ENCODE data around the gene CORO6. TPM values are rescaled to one million over a fixed set of nuclear protein-coding genes. Genes with fewer than 3 reads are reported as not detected.

Gene CORO6
- polyA plus RNA-seq, 1 donor (not counting 4 experiments of a cell fraction or from before 2014, with no cell fraction given) = 20.5 TPM

- Histone ChIP-seq H3K9me1 (ENCODE audit: control insufficient read depth, extremely low read depth, insufficient read depth, low read length) (peaks cover 22% of the 10 kb centered on the region), H3K4me2 (ENCODE audit: control insufficient read depth, extremely low read depth, insufficient read depth, low read depth, low read length) (peak overlapping the region; percentile 55), H2AFZ (ENCODE audit: control insufficient read depth, low read length) (no peak overlapping the region), H4K20me1 (ENCODE audit: control insufficient read depth, extremely low read depth, insufficient read depth, low read length) (peaks cover 25% of the 10 kb centered on the region), H3K4me3 (ENCODE audit: control insufficient read depth in 2 of 3, extremely low read depth in 1 of 3, insufficient read depth in 2 of 3, low read depth in 1 of 3, low read length in 3 of 3) (peak overlapping the region in 1 of 3 experiments; percentile 25), H3K27ac (ENCODE audit: control insufficient read depth, insufficient read depth, low read length) (peak overlapping the region; percentile 71), H3K27me3 (ENCODE audit: control insufficient read depth, extremely low read depth, insufficient read depth, low read length) (no peaks in the 10 kb centered on the region), H3K9me3 (ENCODE audit: control insufficient read depth, low read depth, low read length) (no peaks in the 10 kb centered on the region), H3K9ac (ENCODE audit: control insufficient read depth, extremely low read depth, insufficient read depth, low read length) (peak overlapping the region; percentile 4), H3K36me3 (ENCODE audit: control insufficient read depth in 2 of 2, extremely low read depth in 1 of 2, insufficient read depth in 2 of 2, low read length in 2 of 2) (peaks cover 36 to 48% of the 10 kb centered on the region in 2 experiments), H3K4me1 (ENCODE audit: control insufficient read depth, extremely low read depth, insufficient read depth, low read length) (peaks cover 58% of the 10 kb centered on the region), H3K79me2 (ENCODE audit: control insufficient read depth, insufficient read depth, low read length) (peaks cover 46% of the 10 kb centered on the region)
- TF ChIP-seq EZH2 (IDR thresholded peaks at IDR 0.05; ENCODE audit: low read length) = no peak
- TF ChIP-seq, protein P1, sequence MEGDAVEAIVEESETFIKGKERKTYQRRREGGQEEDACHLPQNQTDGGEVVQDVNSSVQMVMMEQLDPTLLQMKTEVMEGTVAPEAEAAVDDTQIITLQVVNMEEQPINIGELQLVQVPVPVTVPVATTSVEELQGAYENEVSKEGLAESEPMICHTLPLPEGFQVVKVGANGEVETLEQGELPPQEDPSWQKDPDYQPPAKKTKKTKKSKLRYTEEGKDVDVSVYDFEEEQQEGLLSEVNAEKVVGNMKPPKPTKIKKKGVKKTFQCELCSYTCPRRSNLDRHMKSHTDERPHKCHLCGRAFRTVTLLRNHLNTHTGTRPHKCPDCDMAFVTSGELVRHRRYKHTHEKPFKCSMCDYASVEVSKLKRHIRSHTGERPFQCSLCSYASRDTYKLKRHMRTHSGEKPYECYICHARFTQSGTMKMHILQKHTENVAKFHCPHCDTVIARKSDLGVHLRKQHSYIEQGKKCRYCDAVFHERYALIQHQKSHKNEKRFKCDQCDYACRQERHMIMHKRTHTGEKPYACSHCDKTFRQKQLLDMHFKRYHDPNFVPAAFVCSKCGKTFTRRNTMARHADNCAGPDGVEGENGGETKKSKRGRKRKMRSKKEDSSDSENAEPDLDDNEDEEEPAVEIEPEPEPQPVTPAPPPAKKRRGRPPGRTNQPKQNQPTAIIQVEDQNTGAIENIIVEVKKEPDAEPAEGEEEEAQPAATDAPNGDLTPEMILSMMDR (optimal IDR thresholded peaks at IDR 0.05 in 1 of 3, IDR thresholded peaks at IDR 0.05 in 1 of 3, conservative IDR thresholded peaks at IDR 0.05 in 1 of 3; ENCODE audit: extremely low read depth in 1 of 3, insufficient read depth in 2 of 3, low read length in 3 of 3) = no peak
- dilution Hi-C loops (cut with MboI; ENCODE audit: extremely low pct_ligation_motif_present, low sequenced_read_pairs) = no loop called here
- DNase-seq (ENCODE audit: low read depth, low spot score) (no peak), FAIRE-seq (peak; percentile 97)
Observed at GRCh38 chr17:29581583-29582253, 41.0 kb downstream of the CORO6 start.

GRCh38 chr17:29579866-29580771 is 42.6 kb downstream of the CORO6 start:
- DNase-seq (ENCODE audit: low read depth, low spot score) = no peak
- FAIRE-seq = peak; percentile 96
- Histone ChIP-seq H3K4me1 (ENCODE audit: control insufficient read depth, extremely low read depth, insufficient read depth, low read length) (peaks cover 45% of the 10 kb centered on the region), H3K79me2 (ENCODE audit: control insufficient read depth, insufficient read depth, low read length) (peaks cover 30% of the 10 kb centered on the region), H3K4me2 (ENCODE audit: control insufficient read depth, extremely low read depth, insufficient read depth, low read depth, low read length) (no peak overlapping the region), H3K9me1 (ENCODE audit: control insufficient read depth, extremely low read depth, insufficient read depth, low read length) (peaks cover 13% of the 10 kb centered on the region), H3K27ac (ENCODE audit: control insufficient read depth, insufficient read depth, low read length) (peak overlapping the region; percentile 56), H4K20me1 (ENCODE audit: control insufficient read depth, extremely low read depth, insufficient read depth, low read length) (peaks cover 21% of the 10 kb centered on the region), H3K27me3 (ENCODE audit: control insufficient read depth, extremely low read depth, insufficient read depth, low read length) (no peaks in the 10 kb centered on the region), H2AFZ (ENCODE audit: control insufficient read depth, low read length) (no peak overlapping the region), H3K9ac (ENCODE audit: control insufficient read depth, extremely low read depth, insufficient read depth, low read length) (no peak overlapping the region), H3K36me3 (ENCODE audit: control insufficient read depth in 2 of 2, extremely low read depth in 1 of 2, insufficient read depth in 2 of 2, low read length in 2 of 2) (peaks cover 45 to 50% of the 10 kb centered on the region in 2 experiments), H3K4me3 (ENCODE audit: control insufficient read depth in 2 of 3, extremely low read depth in 1 of 3, insufficient read depth in 2 of 3, low read depth in 1 of 3, low read length in 3 of 3) (no peak overlapping the region), H3K9me3 (ENCODE audit: control insufficient read depth, low read depth, low read length) (no peaks in the 10 kb centered on the region)
- TF ChIP-seq, protein P1 (optimal IDR thresholded peaks at IDR 0.05 in 1 of 3, IDR thresholded peaks at IDR 0.05 in 1 of 3, conservative IDR thresholded peaks at IDR 0.05 in 1 of 3; ENCODE audit: extremely low read depth in 1 of 3, insufficient read depth in 2 of 3, low read length in 3 of 3) = peak; percentile 91 to 100 (median 95)
- TF ChIP-seq EZH2 (IDR thresholded peaks at IDR 0.05; ENCODE audit: low read length) = no peak
- dilution Hi-C loops (cut with MboI; ENCODE audit: extremely low pct_ligation_motif_present, low sequenced_read_pairs) = no loop called here

Measured in keratinocyte (primary cell).